Gastrocnemius medialis (tissue), 4 donors: ENCODE data around the gene LYST.

Source experiments
- CTCF ChIP-seq, 5 experiments: fragments of 450-650 bp in 3 of 5; fragments of 200-600 bp in 2 of 5; sonication (generic) in 2 of 5; IDR thresholded peaks in 4 of 5; conservative IDR thresholded peaks in 1 of 5; 1 replicate in 4 of 5; 2 replicates in 1 of 5; pipeline ENCODE4 v1.5.1; 2016 to 2019; ENCODE audit warnings: antibody characterized with exemption in 5 of 5, mild to moderate bottlenecking in 3 of 5, moderate library complexity in 3 of 5
- POLR2A ChIP-seq, 2 donors: fragments of 450-650 bp; IDR thresholded peaks; one replicate each; pipeline ENCODE4 v1.6.1; 2017; ENCODE audit warnings: antibody characterized with exemption in 2 of 2, mild to moderate bottlenecking in 2 of 2, moderate library complexity in 2 of 2

DNA sequence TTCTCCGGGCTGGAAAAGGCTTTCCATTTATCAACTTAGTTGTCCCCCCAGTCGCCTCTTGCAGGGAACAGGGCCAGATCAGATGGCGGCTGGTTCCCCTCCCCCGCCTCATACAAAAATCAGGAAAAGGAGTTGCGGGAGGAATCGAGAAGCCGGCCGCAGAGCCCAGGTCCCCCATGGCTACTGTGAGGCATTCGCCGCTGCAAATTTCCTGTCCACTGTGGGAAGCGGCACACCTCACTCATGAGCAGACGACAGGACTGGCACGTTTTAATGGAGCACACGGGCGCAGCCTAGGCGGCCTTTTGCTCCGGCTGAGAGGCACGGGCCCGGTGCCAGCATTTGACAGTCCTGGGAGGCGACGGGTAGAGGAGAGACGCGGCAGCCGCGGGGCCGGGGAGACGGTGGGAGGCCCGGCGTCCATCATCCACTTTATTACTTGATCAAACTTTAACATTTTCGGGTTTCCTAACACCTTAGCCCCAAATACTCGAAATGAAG lies 218.2 kb downstream of the LYST start:
- TF ChIP-seq CTCF (IDR thresholded peaks at IDR 0.05 in 4 of 5, conservative IDR thresholded peaks at IDR 0.05 in 1 of 5) (no peak), POLR2A (IDR thresholded peaks at IDR 0.05) (no peak)
